Activated CD4-positive, alpha-beta T cell treated with anti-CD3 and anti-CD28 coated beads, Interleukin-2, Interleukin-4, amounts not matched to agents 100 ng/mL and 50 ng/mL, durations not matched to agents 16 hours and 8 hours (primary cell): Measurements from ENCODE around the gene ITIH5.

Experiments
- DNase-seq: peaks from one replicate; pipeline ENCODE4 v3.0.0-alpha.2; 2020; ENCODE audit warnings: low spot score

ITIH5 gene

GRCh38 chr10:7518693-7519092 is 148.1 kb downstream of the ITIH5 start:
- no peak for DNase-seq

GRCh38 chr10:7515439-7515838 is 151.3 kb downstream of the ITIH5 start:
- no peak for DNase-seq

- no peak for DNase-seq
These were observed 152.8 kb downstream of the ITIH5 start for GRCh38 chr10:7513936-7514335.

- DNase-seq = no peak
These were observed 153.3 kb downstream of the ITIH5 start for GRCh38 chr10:7513455-7513854.

- no peak for DNase-seq
These were observed 154.3 kb downstream of the ITIH5 start for GRCh38 chr10:7512487-7512886.

- DNase-seq = no peak
These were observed 155.2 kb downstream of the ITIH5 start for GRCh38 chr10:7511612-7512011.
